Gastroesophageal sphincter (tissue), 4 donors: Measurements from ENCODE around the gene ZNF418. TPM values are rescaled to one million over a fixed set of nuclear protein-coding genes. Genes with fewer than 3 reads are reported as not detected.
"Not testable (repeated sequence)": the region's sequence is repeated elsewhere in the genome, so short reads cannot be mapped to it uniquely, and the experiment has no call there.

Source experiments
- ATAC-seq: fragments of 150-250 bp; one replicate; pipeline ENCODE4 v1.9.1; 2016; ENCODE audit warnings: mild to moderate bottlenecking, moderate library complexity
- H3K27ac ChIP-seq, 4 donors: fragments of 200-600 bp; sonication (generic) in 3 of 4; 1 replicate in 3 of 4; 2 replicates in 1 of 4; pipeline ENCODE4 v1.5.1; 2016 to 2019
- H3K27me3 ChIP-seq: fragments of 200-600 bp; sonication (generic); one replicate; pipeline ENCODE4 v1.5.1; 2019
- H3K36me3 ChIP-seq, 2 donors: fragments of 200-600 bp; sonication (generic); one replicate each; pipeline ENCODE4 v1.5.1; 2019; ENCODE audit warnings: control low read depth in 1 of 2
- H3K4me1 ChIP-seq, 3 donors: fragments of 200-600 bp; sonication (generic); 1 replicate in 2 of 3; 2 replicates in 1 of 3; pipeline ENCODE4 v1.5.1; 2016 to 2019; ENCODE audit warnings: control low read depth in 2 of 3
- H3K4me3 ChIP-seq, 2 donors: fragments of 200-600 bp; sonication (generic); one replicate each; pipeline ENCODE4 v1.5.1; 2019; ENCODE audit warnings: mild to moderate bottlenecking in 1 of 2, moderate library complexity in 1 of 2
- H3K9me3 ChIP-seq, 3 donors: fragments of 200-600 bp; sonication (generic); one replicate each; pipeline ENCODE4 v1.5.1; 2017 to 2019; ENCODE audit warnings: control low read depth in 2 of 3
- CTCF ChIP-seq, 4 experiments: fragments of 200-600 bp in 2 of 4; fragments of 450-650 bp in 2 of 4; sonication (generic) in 1 of 4; IDR thresholded peaks; one replicate each; pipeline ENCODE4 v1.5.1; 2017 to 2019; ENCODE audit warnings: antibody characterized with exemption in 4 of 4, mild to moderate bottlenecking in 2 of 4, moderate library complexity in 2 of 4
- EP300 ChIP-seq: sonication (generic); formaldehyde crosslinking; IDR thresholded peaks from one replicate; pipeline ENCODE4 v1.6.1; 2017; ENCODE audit warnings: antibody characterized with exemption, mild to moderate bottlenecking
- POLR2A ChIP-seq, 2 donors: fragments of 450-650 bp; IDR thresholded peaks; one replicate each; pipeline ENCODE4 v1.6.1; 2017; ENCODE audit warnings: antibody characterized with exemption in 2 of 2, mild to moderate bottlenecking in 2 of 2, moderate library complexity in 1 of 2
- POLR2AphosphoS5 ChIP-seq: sonication (generic); formaldehyde crosslinking; IDR thresholded peaks from one replicate; pipeline ENCODE4 v1.6.1; 2017; ENCODE audit warnings: antibody characterized with exemption
- WGBS, 2 donors: methylation state at CpG; one replicate each; pipeline ENCODE4 v1.1.5; 2018; ENCODE audit warnings: low coverage in 1 of 2; 5-methylcytosine and 5-hydroxymethylcytosine counted together
- total RNA-seq, 4 donors: library from RNA; depleted of rRNA; stranded (reverse); fragments of >200 nt; gene quantifications; one replicate each; pipeline ENCODE4 v1.1.0, GENCODE V29; 2016

The ZNF418 gene
- total RNA-seq, 4 donors from 2014 or later: 10.4 to 28.5 (median 13.9) TPM

GRCh38 chr19:57946316-57946715 lies 11.1 kb upstream of the ZNF418 start:
- 58 to 82% methylated on average over 2 of the region's 2 CpGs for WGBS, 2 donors
- Histone ChIP-seq H3K27ac (no peak overlapping the region), H3K4me3 (peak overlapping the region in 1 of 2 donors; percentile 94), H3K4me1 (peaks cover 2 to 27% (median 9%) of the 10 kb centered on the region in 3 donors), H3K27me3 (no peaks in the 10 kb centered on the region), H3K36me3 (peaks cover 2 to 47% of the 10 kb centered on the region in 2 donors), H3K9me3 (peaks cover 0 to 72% (median 0%) of the 10 kb centered on the region in 3 donors)
- ATAC-seq: no peak
- TF ChIP-seq POLR2AphosphoS5 (no peak), CTCF (IDR thresholded peaks at IDR 0.05) (no peak), POLR2A (IDR thresholded peaks at IDR 0.05) (no peak), EP300 (no peak)

GRCh38 chr19:57941593-57941992 lies 6.4 kb upstream of the ZNF418 start:
- peaks cover 1 to 13% (median 6%) of the 10 kb centered on the region in 3 donors for H3K4me1 ChIP-seq
- TF ChIP-seq POLR2A (IDR thresholded peaks at IDR 0.05) (no peak), POLR2AphosphoS5 (no peak), EP300 (no peak), CTCF (IDR thresholded peaks at IDR 0.05) (no peak)
- ATAC-seq: no peak
- peaks cover 2 to 92% of the 10 kb centered on the region in 2 donors for H3K36me3 ChIP-seq
- no peaks in the 10 kb centered on the region for H3K27me3 ChIP-seq
- no peak overlapping the region for H3K4me3 ChIP-seq
- WGBS, 2 donors: 100% methylated on average over 3 of the region's 3 CpGs
- H3K27ac ChIP-seq: no peak overlapping the region
- H3K9me3 ChIP-seq: peaks cover 0 to 92% (median 0%) of the 10 kb centered on the region in 3 donors

- Histone ChIP-seq H3K27ac (peak overlapping the region in 1 of 4 donors; percentile 85), H3K4me3 (no peak overlapping the region), H3K9me3 (peaks cover 0 to 89% (median 0%) of the 10 kb centered on the region in 3 donors), H3K27me3 (no peaks in the 10 kb centered on the region), H3K36me3 (peaks cover 0 to 70% of the 10 kb centered on the region in 2 donors), H3K4me1 (peaks cover 0 to 16% (median 3%) of the 10 kb centered on the region in 3 donors)
- 78 to 82% methylated on average over 12 of the region's 12 CpGs for whole genome bisulfite sequencing, 2 donors
- no peak for ATAC-seq
- no peak for TF ChIP-seq POLR2AphosphoS5
- TF ChIP-seq POLR2A (IDR thresholded peaks at IDR 0.05): no peak
- TF ChIP-seq CTCF (IDR thresholded peaks at IDR 0.05): no peak
- no peak for TF ChIP-seq EP300
These were observed 529 bp upstream of the ZNF418 start for GRCh38 chr19:57935731-57936130.

- no peak for ATAC-seq
- Histone ChIP-seq H3K9me3 (peaks cover 0 to 91% (median 3%) of the 10 kb centered on the region in 3 donors), H3K36me3 (peaks cover 0 to 93% of the 10 kb centered on the region in 2 donors), H3K4me3 (no peak overlapping the region), H3K4me1 (no peaks in the 10 kb centered on the region), H3K27ac (no peak overlapping the region), H3K27me3 (no peaks in the 10 kb centered on the region)
- WGBS, 2 donors: 95 to 100% methylated on average over 2 to 4 of the region's 4 CpGs
- no peak for TF ChIP-seq CTCF (IDR thresholded peaks at IDR 0.05)
- no peak for TF ChIP-seq EP300
- TF ChIP-seq POLR2AphosphoS5: no peak
- no peak for TF ChIP-seq POLR2A (IDR thresholded peaks at IDR 0.05)
These were observed 7.6 kb downstream of the ZNF418 start for GRCh38 chr19:57927587-57927986.

GRCh38 chr19:57916168-57916995 lies 18.8 kb downstream of the ZNF418 start, which contains the start of gene ZNF417:
Gene ZNF417 (minus strand): TSS chr19:57916592. CDS start chr19:57916411, 181 bp downstream.
- Histone ChIP-seq H3K9me3 (peaks cover 0 to 24% (median 0%) of the 10 kb centered on the region in 3 donors), H3K27ac (peak within 1 kb of the TSS; percentile 39 to 88 (median 82)), H3K4me3 (peak within 1 kb of the TSS; percentile 57 to 85), H3K36me3 (peaks cover 0 to 58% of the 10 kb centered on the region in 2 donors), H3K4me1 (peaks cover 0 to 17% (median 9%) of the 10 kb centered on the region in 3 donors)
- WGBS, 2 donors: 0 to 1% methylated on average over 10 to 13 of the region's 51 CpGs
- peak in 1 of 2 donors; percentile 45 for TF ChIP-seq POLR2A (IDR thresholded peaks at IDR 0.05)
- TF ChIP-seq CTCF (IDR thresholded peaks at IDR 0.05): peak in 3 of 4 experiments; percentile 19 to 47 (median 23)
- peak; percentile 69 for TF ChIP-seq POLR2AphosphoS5
- H3K27me3 ChIP-seq: not testable (repeated sequence)
- peak; percentile 99 for ATAC-seq
